BE2C (cell line): ENCODE measurements around the gene SLC9A2.

Experiments used
- DNase-seq: peaks from one replicate; pipeline ENCODE4 v3.0.0-alpha.2; 2020
- H3K27me3 ChIP-seq: fragments of 250-450 bp; sonication (Bioruptor Pico); 2 replicates; pipeline ENCODE4 v1.5.1; 2020; ENCODE audit warnings: mild to moderate bottlenecking
- H3K36me3 ChIP-seq: fragments of 250-450 bp; sonication (Bioruptor Pico); 2 replicates; pipeline ENCODE4 v1.5.1; 2020; ENCODE audit warnings: mild to moderate bottlenecking
- H3K4me1 ChIP-seq: fragments of 250-450 bp; sonication (Bioruptor Pico); 2 replicates; pipeline ENCODE4 v1.5.1; 2020
- H3K4me3 ChIP-seq: 2 replicates; pipeline ENCODE4 v1.5.1; 2011; ENCODE audit warnings: low read depth, low read length
- H3K9me3 ChIP-seq: fragments of 250-450 bp; sonication (Bioruptor Pico); 2 replicates; pipeline ENCODE4 v1.5.1; 2020
- CTCF ChIP-seq: IDR thresholded peaks from 2 replicates; pipeline ENCODE4 v1.5.1; 2012; ENCODE audit warnings: mild to moderate bottlenecking, low read depth, low read length

Gene SLC9A2

GRCh38 chr2:102630458-102630857 lies 11.1 kb downstream of the SLC9A2 start:
- no peak for TF ChIP-seq CTCF
- H3K36me3 ChIP-seq: no peaks in the 10 kb centered on the region
- H3K27me3 ChIP-seq: no peaks in the 10 kb centered on the region
- DNase-seq: no peak
- no peaks in the 10 kb centered on the region for H3K4me1 ChIP-seq
- H3K9me3 ChIP-seq: no peaks in the 10 kb centered on the region
- no peak overlapping the region for H3K4me3 ChIP-seq

- TF ChIP-seq CTCF: no peak
- no peaks in the 10 kb centered on the region for H3K27me3 ChIP-seq
- no peak for DNase-seq
Measured at GRCh38 chr2:102632380-102633175, 13.2 kb downstream of the SLC9A2 start.

GRCh38 chr2:102634831-102635241 lies 15.5 kb downstream of the SLC9A2 start:
- H3K4me3 ChIP-seq: no peak overlapping the region
- H3K36me3 ChIP-seq: no peaks in the 10 kb centered on the region
- H3K27me3 ChIP-seq: no peaks in the 10 kb centered on the region
- no peak for TF ChIP-seq CTCF
- H3K9me3 ChIP-seq: no peaks in the 10 kb centered on the region
- DNase-seq: no peak
- H3K4me1 ChIP-seq: no peaks in the 10 kb centered on the region

More at GRCh38 chr2:102632380-102633175, 13.2 kb downstream of the SLC9A2 start:
- H3K4me3 ChIP-seq: no peak overlapping the region
- no peaks in the 10 kb centered on the region for H3K9me3 ChIP-seq
- H3K36me3 ChIP-seq: no peaks in the 10 kb centered on the region
- no peaks in the 10 kb centered on the region for H3K4me1 ChIP-seq

- no peak for DNase-seq
- no peaks in the 10 kb centered on the region for H3K27me3 ChIP-seq
- H3K4me1 ChIP-seq: no peaks in the 10 kb centered on the region
- no peak for TF ChIP-seq CTCF
- no peaks in the 10 kb centered on the region for H3K9me3 ChIP-seq
- no peaks in the 10 kb centered on the region for H3K36me3 ChIP-seq
- no peak overlapping the region for H3K4me3 ChIP-seq
Measured at GRCh38 chr2:102635317-102635716, 16.0 kb downstream of the SLC9A2 start.

GRCh38 chr2:102636283-102636907 lies 17.0 kb downstream of the SLC9A2 start:
- H3K4me3 ChIP-seq: no peak overlapping the region

More at GRCh38 chr2:102636283-102636907, 17.0 kb downstream of the SLC9A2 start:
- TF ChIP-seq CTCF: no peak
- H3K27me3 ChIP-seq: no peaks in the 10 kb centered on the region
- no peaks in the 10 kb centered on the region for H3K4me1 ChIP-seq
- no peaks in the 10 kb centered on the region for H3K9me3 ChIP-seq
- no peak for DNase-seq
- no peaks in the 10 kb centered on the region for H3K36me3 ChIP-seq
